GM12878 (cell line): ENCODE measurements around the gene TUB. TPM values are rescaled to one million over a fixed set of nuclear protein-coding genes. Genes with fewer than 3 reads are reported as not detected.

ENCODE experiments used
- ATAC-seq: fragments of 200-7000 bp; cut with Tn5 transposase; 3 replicates; pipeline ENCODE4 v1.9.1; 2020; ENCODE audit warnings: mild to moderate bottlenecking, moderate library complexity
- BruUV-seq: library from RNA; stranded (reverse); fragments of 400-500 nt; replicated peaks from 2 replicates; lab custom pipeline; 2021; lab: Mats Ljungman, UMichigan
- CTCF ChIA-PET: fragments of 300-600 bp; sonication (Branson Sonifier 250); formaldehyde crosslinking; extraction: SDS; loops from one replicate; lab custom pipeline; 2021; ENCODE audit warnings: inconsistent platforms; lab: Yijun Ruan, JAX
- POLR2A ChIA-PET: fragments of 350-600 bp; formaldehyde crosslinking; extraction: SDS; loops from one replicate; lab custom pipeline; 2021; ENCODE audit warnings: inconsistent platforms; lab: Charles Lee
- RAD21 ChIA-PET: fragments of 300-600 bp; sonication (Branson Sonifier 250); formaldehyde crosslinking; loops from one replicate; lab custom pipeline; 2023; ENCODE audit warnings: antibody characterized with exemption; ENCODE audit not compliant: unreplicated experiment; lab: Charles Lee
- SMC1A ChIA-PET: fragments of 300-600 bp; sonication (Branson Sonifier 250); formaldehyde crosslinking; loops from one replicate; lab custom pipeline; 2023; ENCODE audit not compliant: unreplicated experiment, uncharacterized antibody; lab: Charles Lee
- DNase-seq: peaks from one replicate; pipeline ENCODE4 v3.0.0-alpha.2; 2011; ENCODE audit warnings: low read depth, low spot score
- FAIRE-seq: peaks from 3 replicates; lab custom pipeline; 2011; peaks lifted over from hg19 to GRCh38; lab: Jason Lieb, UNC
- H2AFZ ChIP-seq: 2 replicates; pipeline ENCODE4 v1.6.0; 2011; ENCODE audit warnings: low read depth, low read length, control low read depth; ENCODE audit not compliant: control insufficient read depth
- H3K27ac ChIP-seq: 2 replicates; pipeline ENCODE4 v1.5.1; 2011; ENCODE audit warnings: control low read depth; ENCODE audit not compliant: control insufficient read depth, insufficient read depth
- H3K27me3 ChIP-seq, 2 experiments: replicated peaks in 1 of 2; 2 replicates each; pipeline versions ENCODE4 v1.6.0 to v1.6.1; 2011; ENCODE audit warnings: low read length in 1 of 2; ENCODE audit not compliant: control insufficient read depth in 2 of 2, insufficient read depth in 2 of 2
- H3K36me3 ChIP-seq, 2 experiments: 2 replicates each; pipeline ENCODE4 v1.5.1; 2011; ENCODE audit warnings: low read length in 1 of 2; ENCODE audit not compliant: control insufficient read depth in 2 of 2, insufficient read depth in 2 of 2
- H3K4me1 ChIP-seq: 2 replicates; pipeline ENCODE4 v1.6.1; 2011; ENCODE audit warnings: mild to moderate bottlenecking, low read length, moderate library complexity, mixed read lengths; ENCODE audit not compliant: control insufficient read depth, insufficient read depth
- H3K4me2 ChIP-seq: 2 replicates; pipeline ENCODE4 v1.6.0; 2011; ENCODE audit warnings: control low read depth; ENCODE audit not compliant: control insufficient read depth, insufficient read depth
- H3K4me3 ChIP-seq: fragments of 200-600 bp; sonication (generic); 2 replicates; pipeline ENCODE4 v1.5.1; 2016
- H3K79me2 ChIP-seq: 2 replicates; pipeline ENCODE4 v1.6.0; 2011; ENCODE audit warnings: low read length; ENCODE audit not compliant: control insufficient read depth, insufficient read depth
- H3K9ac ChIP-seq: 2 replicates; pipeline ENCODE4 v1.8.0; 2011; ENCODE audit warnings: low read length, control low read depth, mixed read lengths; ENCODE audit not compliant: control insufficient read depth, insufficient read depth
- H3K9me3 ChIP-seq: replicated peaks from 3 replicates; pipeline ENCODE4 v1.5.1; 2011; ENCODE audit warnings: mild to moderate bottlenecking, low read length; ENCODE audit not compliant: control insufficient read depth, insufficient read depth
- H4K20me1 ChIP-seq: 2 replicates; pipeline ENCODE4 v1.6.0; 2011; ENCODE audit not compliant: control insufficient read depth, insufficient read depth
- CBFB ChIP-seq: IDR thresholded peaks from 2 replicates; pipeline ENCODE4 v1.6.1; 2016; ENCODE audit warnings: antibody characterized with exemption, low read depth
- CBX3 ChIP-seq: fragments of 200-600 bp; sonication (generic); IDR thresholded peaks from 2 replicates; pipeline ENCODE4 v1.6.1; 2016; ENCODE audit warnings: low read depth, borderline replicate concordance
- EGR1 ChIP-seq, 2 experiments: IDR thresholded peaks; 1 replicate in 1 of 2; 2 replicates in 1 of 2; pipeline ENCODE4 v1.6.1; 2011 to 2012; ENCODE audit warnings: low read depth in 2 of 2, low read length in 2 of 2, borderline replicate concordance in 1 of 2, mild to moderate bottlenecking in 1 of 2, moderate library complexity in 1 of 2
- HDAC2 ChIP-seq: fragments of 200-600 bp; sonication (generic); IDR thresholded peaks from 2 replicates; pipeline ENCODE4 v1.6.1; 2017
- MTA2 ChIP-seq: fragments of 450-650 bp; IDR thresholded peaks from 2 replicates; pipeline ENCODE4 v1.6.1; 2016; ENCODE audit warnings: low read depth, mild to moderate bottlenecking, moderate library complexity
- PAX5 ChIP-seq: IDR thresholded peaks from 2 replicates; pipeline ENCODE4 v1.6.1; 2011; ENCODE audit warnings: low read depth, low read length, borderline replicate concordance
- RB1 ChIP-seq: fragments of 450-650 bp; formaldehyde crosslinking; IDR thresholded peaks from 2 replicates; pipeline ENCODE4 v1.6.1; 2017; ENCODE audit warnings: mild to moderate bottlenecking, borderline replicate concordance
- RBBP5 ChIP-seq: fragments of 200-600 bp; sonication (generic); conservative IDR thresholded peaks from 2 replicates; pipeline ENCODE4 v1.6.1; 2016
- RUNX3 ChIP-seq: IDR thresholded peaks from 2 replicates; pipeline ENCODE4 v1.6.1; 2012; ENCODE audit warnings: low read length, inconsistent platforms
- TAF1 ChIP-seq: IDR thresholded peaks from 2 replicates; pipeline ENCODE4 v1.6.1; 2011; ENCODE audit warnings: mild to moderate bottlenecking, low read depth, low read length, borderline replicate concordance
- YBX1 ChIP-seq: fragments of 450-650 bp; IDR thresholded peaks from 2 replicates; pipeline ENCODE4 v1.6.1; 2016; ENCODE audit warnings: antibody characterized with exemption
- ZBED1 ChIP-seq: IDR thresholded peaks from 2 replicates; pipeline ENCODE4 v1.6.1; 2016; ENCODE audit warnings: borderline replicate concordance
- ZNF24 ChIP-seq: fragments of 450-650 bp; IDR thresholded peaks from 2 replicates; pipeline ENCODE4 v1.6.1; 2017; ENCODE audit warnings: antibody characterized with exemption, mild to moderate bottlenecking
- WGBS: methylation state at CpG from one replicate; pipeline ENCODE4 v1.1.6; 2016; ENCODE audit warnings: low lambda C conversion rate; ENCODE audit not compliant: insufficient replicate concordance, insufficient coverage; ENCODE audit errors: missing lambda C conversion rate; 5-methylcytosine and 5-hydroxymethylcytosine counted together
- in situ Hi-C: fragments of 300-500 bp; cut with MboI; formaldehyde crosslinking; loops from 9 replicates; pipeline ENCODE4 v1.14.3; 2018; ENCODE audit warnings: mixed read lengths
- intact Hi-C: fragments of 100-400 bp; cut with micrococcal nuclease; formaldehyde crosslinking; loops from one replicate; pipeline ENCODE4 v1.14.2; 2022; ENCODE audit not compliant: unreplicated experiment
- polyA plus RNA-seq, 11 experiments: library from polyadenylated mRNA; depleted of rRNA in 4 of 11; unstranded in 6 of 11; stranded (reverse) in 5 of 11; fragments of >200 nt; fragmentation: Nextera tagmentation in 4 of 11; fragmentation: Illumina TruSeq in 1 of 11; extraction: Ambion mirVana in 4 of 11; extraction: Trizol in 1 of 11; gene quantifications; 1 replicate in 1 of 11; 2 replicates in 10 of 11; pipeline versions ENCODE4 v1.2.1 to v1.2.3, GENCODE V29; 2011 to 2016; ENCODE audit warnings: inconsistent platforms in 2 of 11, missing spikeins in 2 of 11, low read depth in 1 of 11
- total RNA-seq, 4 experiments: library from RNA; depleted of rRNA in 3 of 4; stranded (reverse); fragments of >200 nt in 3 of 4; fragmentation: Illumina TruSeq in 1 of 4; extraction: Trizol in 1 of 4; gene quantifications; 2 replicates each; pipeline versions ENCODE4 v1.2.1 to v1.2.3, GENCODE V29; 2013 to 2021
- TF ChIP-seq, protein P1 (sequence below): fragments of 450-650 bp; IDR thresholded peaks from 2 replicates; pipeline ENCODE4 v1.6.1; 2017; ENCODE audit warnings: low read depth, mild to moderate bottlenecking, moderate library complexity
- TF ChIP-seq, protein P2 (sequence below): fragments of 450-650 bp; formaldehyde crosslinking; IDR thresholded peaks from 2 replicates; pipeline ENCODE4 v1.5.0; 2022; ENCODE audit warnings: mild to moderate bottlenecking, missing genetic modification characterization
- TF ChIP-seq, protein P3 (sequence below): IDR thresholded peaks from 2 replicates; pipeline ENCODE4 v1.6.1; 2012; ENCODE audit warnings: low read length, inconsistent platforms

Gene TUB
- total and polyA plus RNA-seq, 10 of the 15 experiments (the other 5 are each of a cell fraction or from before 2014, with no cell fraction given): 0.01 to 0.06 (median 0.03) TPM; not detected in 6

DNA sequence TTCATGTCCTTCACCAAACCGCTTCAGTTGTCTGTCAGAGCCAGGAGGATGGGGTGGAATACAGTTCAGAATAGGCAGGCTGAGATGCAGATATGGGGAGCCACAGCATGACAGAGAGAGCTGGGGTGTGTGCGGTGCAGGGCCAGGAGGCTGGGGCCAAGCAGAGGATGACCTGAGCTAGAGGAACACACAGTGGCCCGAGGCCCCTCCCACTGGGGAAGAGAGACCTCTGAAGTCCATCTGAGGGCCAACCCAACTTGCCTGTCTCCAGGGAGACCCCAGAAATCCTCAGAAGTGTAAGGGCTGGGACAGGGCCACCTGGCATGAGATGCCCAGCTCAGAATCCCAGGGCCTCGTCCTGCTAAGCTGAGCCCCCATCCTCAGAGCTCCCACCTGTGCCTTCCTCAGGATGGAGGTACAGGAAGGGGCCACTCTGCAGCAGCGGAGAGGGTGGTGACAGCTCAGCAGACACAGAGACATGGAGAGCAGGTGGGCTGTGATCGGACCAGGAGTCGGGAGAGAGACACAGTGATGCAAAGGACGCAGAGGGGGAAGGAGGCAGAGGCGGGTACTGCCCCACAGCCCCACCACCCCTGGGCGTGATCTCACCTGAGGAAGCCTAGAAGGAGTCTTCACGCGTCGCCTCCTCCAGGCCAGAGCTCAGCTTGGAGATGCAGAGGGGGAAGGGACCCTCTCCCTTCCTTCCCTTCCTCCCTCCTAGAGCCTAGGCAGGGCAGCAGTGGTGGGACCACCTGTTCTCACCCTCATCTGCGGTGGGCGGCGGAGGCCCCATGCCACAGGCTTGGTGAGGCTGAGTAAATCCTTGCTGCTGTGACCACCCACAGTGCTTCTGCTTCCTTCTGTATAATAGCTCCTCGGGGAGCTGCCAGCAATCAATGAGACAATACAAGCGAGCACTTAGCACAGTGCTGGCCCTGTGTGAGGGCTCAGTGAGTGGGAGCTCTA is 9.1 kb upstream of the TUB start (continued):
- TF ChIP-seq ZBED1: no peak

DNA sequence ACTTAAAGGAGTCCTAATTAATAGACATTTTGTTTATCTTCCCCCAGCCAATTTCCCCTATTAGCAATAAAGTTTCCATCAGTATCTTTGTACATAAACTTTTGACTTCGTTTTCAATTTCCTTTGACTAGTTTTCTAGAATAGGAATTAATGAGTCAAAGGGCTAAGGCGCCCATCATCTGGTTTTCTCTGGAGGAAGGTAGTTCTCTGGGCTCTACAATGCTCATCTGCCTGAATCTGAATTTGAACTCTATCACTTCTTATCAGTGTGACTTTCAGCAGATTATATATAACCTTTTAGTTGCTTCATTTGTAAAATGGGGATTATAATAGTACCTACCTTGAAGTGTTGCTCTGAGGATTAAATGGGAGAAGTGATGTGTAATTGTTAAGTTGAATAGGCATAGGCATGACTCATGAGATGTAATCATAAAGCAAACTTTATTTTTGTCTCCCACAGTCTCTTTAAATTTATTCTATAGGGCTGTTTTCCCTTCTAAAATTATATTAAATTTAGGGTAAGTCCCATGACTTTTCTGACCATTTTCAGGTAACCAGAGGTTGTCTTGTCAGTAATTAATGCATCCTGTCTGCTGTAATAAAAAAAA is 5.8 kb upstream of the TUB start:
- H3K27ac ChIP-seq: no peak overlapping the region
- no peak overlapping the region for H2AFZ ChIP-seq
- H4K20me1 ChIP-seq: no peaks in the 10 kb centered on the region
- ATAC-seq: no peak
- ChIA-PET SMC1A (no interaction called here), RAD21 (no interaction called here), CTCF (no interaction called here), POLR2A (no interaction called here)
- 2% methylated on average over 2 of the region's 2 CpGs for WGBS
- H3K36me3 ChIP-seq: no peaks in the 10 kb centered on the region
- intact Hi-C loops: no loop called here
- H3K4me2 ChIP-seq: no peak overlapping the region
- in situ Hi-C loops: no loop called here
- no peak overlapping the region for H3K9ac ChIP-seq
- no peak for DNase-seq
- H3K9me3 ChIP-seq: no peaks in the 10 kb centered on the region
- no peaks in the 10 kb centered on the region for H3K4me1 ChIP-seq
- no peak for FAIRE-seq
- no peak overlapping the region for H3K4me3 ChIP-seq
- BruUV-seq: no TSS peak
- no peaks in the 10 kb centered on the region for H3K79me2 ChIP-seq
- H3K27me3 ChIP-seq: peaks cover 2 to 6% of the 10 kb centered on the region in 2 experiments; a peak in 3 of 4 replicates
- no peak for TF ChIP-seq CBX3
- TF ChIP-seq, protein P1, sequence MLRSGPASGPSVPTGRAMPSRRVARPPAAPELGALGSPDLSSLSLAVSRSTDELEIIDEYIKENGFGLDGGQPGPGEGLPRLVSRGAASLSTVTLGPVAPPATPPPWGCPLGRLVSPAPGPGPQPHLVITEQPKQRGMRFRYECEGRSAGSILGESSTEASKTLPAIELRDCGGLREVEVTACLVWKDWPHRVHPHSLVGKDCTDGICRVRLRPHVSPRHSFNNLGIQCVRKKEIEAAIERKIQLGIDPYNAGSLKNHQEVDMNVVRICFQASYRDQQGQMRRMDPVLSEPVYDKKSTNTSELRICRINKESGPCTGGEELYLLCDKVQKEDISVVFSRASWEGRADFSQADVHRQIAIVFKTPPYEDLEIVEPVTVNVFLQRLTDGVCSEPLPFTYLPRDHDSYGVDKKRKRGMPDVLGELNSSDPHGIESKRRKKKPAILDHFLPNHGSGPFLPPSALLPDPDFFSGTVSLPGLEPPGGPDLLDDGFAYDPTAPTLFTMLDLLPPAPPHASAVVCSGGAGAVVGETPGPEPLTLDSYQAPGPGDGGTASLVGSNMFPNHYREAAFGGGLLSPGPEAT: no peak
- no peak for TF ChIP-seq MTA2
- no peak for TF ChIP-seq HDAC2
- no peak for TF ChIP-seq EGR1 (IDR thresholded peaks at IDR 0.05; ENCODE audit: borderline replicate concordance in 1 of 2, low read depth in 2 of 2, low read length in 2 of 2)
- TF ChIP-seq RUNX3: no peak
- TF ChIP-seq CBFB: no peak
- TF ChIP-seq, protein P2, sequence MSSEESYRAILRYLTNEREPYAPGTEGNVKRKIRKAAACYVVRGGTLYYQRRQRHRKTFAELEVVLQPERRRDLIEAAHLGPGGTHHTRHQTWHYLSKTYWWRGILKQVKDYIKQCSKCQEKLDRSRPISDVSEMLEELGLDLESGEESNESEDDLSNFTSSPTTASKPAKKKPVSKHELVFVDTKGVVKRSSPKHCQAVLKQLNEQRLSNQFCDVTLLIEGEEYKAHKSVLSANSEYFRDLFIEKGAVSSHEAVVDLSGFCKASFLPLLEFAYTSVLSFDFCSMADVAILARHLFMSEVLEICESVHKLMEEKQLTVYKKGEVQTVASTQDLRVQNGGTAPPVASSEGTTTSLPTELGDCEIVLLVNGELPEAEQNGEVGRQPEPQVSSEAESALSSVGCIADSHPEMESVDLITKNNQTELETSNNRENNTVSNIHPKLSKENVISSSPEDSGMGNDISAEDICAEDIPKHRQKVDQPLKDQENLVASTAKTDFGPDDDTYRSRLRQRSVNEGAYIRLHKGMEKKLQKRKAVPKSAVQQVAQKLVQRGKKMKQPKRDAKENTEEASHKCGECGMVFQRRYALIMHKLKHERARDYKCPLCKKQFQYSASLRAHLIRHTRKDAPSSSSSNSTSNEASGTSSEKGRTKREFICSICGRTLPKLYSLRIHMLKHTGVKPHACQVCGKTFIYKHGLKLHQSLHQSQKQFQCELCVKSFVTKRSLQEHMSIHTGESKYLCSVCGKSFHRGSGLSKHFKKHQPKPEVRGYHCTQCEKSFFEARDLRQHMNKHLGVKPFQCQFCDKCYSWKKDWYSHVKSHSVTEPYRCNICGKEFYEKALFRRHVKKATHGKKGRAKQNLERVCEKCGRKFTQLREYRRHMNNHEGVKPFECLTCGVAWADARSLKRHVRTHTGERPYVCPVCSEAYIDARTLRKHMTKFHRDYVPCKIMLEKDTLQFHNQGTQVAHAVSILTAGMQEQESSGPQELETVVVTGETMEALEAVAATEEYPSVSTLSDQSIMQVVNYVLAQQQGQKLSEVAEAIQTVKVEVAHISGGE (CRISPR knock-in tag): no peak
- no peak for TF ChIP-seq RBBP5
- TF ChIP-seq PAX5: no peak
- TF ChIP-seq ZNF24: no peak
- TF ChIP-seq, protein P3, sequence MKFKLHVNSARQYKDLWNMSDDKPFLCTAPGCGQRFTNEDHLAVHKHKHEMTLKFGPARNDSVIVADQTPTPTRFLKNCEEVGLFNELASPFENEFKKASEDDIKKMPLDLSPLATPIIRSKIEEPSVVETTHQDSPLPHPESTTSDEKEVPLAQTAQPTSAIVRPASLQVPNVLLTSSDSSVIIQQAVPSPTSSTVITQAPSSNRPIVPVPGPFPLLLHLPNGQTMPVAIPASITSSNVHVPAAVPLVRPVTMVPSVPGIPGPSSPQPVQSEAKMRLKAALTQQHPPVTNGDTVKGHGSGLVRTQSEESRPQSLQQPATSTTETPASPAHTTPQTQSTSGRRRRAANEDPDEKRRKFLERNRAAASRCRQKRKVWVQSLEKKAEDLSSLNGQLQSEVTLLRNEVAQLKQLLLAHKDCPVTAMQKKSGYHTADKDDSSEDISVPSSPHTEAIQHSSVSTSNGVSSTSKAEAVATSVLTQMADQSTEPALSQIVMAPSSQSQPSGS: no peak
- TF ChIP-seq TAF1: no peak
- TF ChIP-seq RB1: no peak
- TF ChIP-seq YBX1: no peak
